ENCODE measurements around the gene ADGRB3.

The ADGRB3 gene

DNA sequence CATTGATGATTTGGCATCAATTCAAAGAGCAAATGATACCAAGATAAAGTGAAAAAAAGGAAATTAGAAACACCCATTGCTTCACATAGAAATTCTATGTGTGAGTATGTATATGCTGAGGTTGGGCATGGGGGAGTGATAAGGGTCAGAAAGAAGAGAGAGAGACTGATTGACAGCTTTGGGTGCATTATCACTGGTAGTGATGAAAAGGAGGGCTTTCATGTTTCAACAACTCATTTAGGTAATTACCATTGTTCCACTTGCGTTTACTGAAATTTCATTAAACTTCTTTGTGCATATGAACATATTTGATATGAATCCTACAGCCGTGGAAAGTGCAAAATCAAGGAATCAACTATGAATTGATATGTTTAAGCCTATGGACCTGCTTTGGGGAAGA lies 84.7 kb downstream of the ADGRB3 start:
- no peak overlapping the region for H4K91ac ChIP-seq (ENCODE audit: low read depth, low read length, poor library complexity)
- H3K9me3 ChIP-seq (replicated peaks in 1 of 2; ENCODE audit: control insufficient read depth in 2 of 2, insufficient read depth in 1 of 2, low read depth in 1 of 2, low read length in 2 of 2) = no peaks in the 10 kb centered on the region
- H2BK5ac ChIP-seq (ENCODE audit: low read length) = no peak overlapping the region
- H3K9ac ChIP-seq (ENCODE audit: low read depth, low read length, poor library complexity) = no peak overlapping the region
- no peaks in the 10 kb centered on the region for H3K79me1 ChIP-seq (ENCODE audit: low read depth, low read length)
- no peak overlapping the region for H4K8ac ChIP-seq (ENCODE audit: low read depth, low read length)
- no peak overlapping the region for H3K4ac ChIP-seq (ENCODE audit: low read length)
- H3K23ac ChIP-seq (ENCODE audit: low read depth, low read length, poor library complexity) = no peak overlapping the region
- H2AFZ ChIP-seq (ENCODE audit: low read length) = no peak overlapping the region
- H3K27ac ChIP-seq (replicated peaks; ENCODE audit: low read length) = no peak overlapping the region
- H3K4me1 ChIP-seq (ENCODE audit: control insufficient read depth in 2 of 2, insufficient read depth in 1 of 2, low read depth in 1 of 2, low read length in 2 of 2) = no peaks in the 10 kb centered on the region
- no peak overlapping the region for H2BK15ac ChIP-seq (ENCODE audit: low read length)
- H3K27me3 ChIP-seq (ENCODE audit: control insufficient read depth in 3 of 3, insufficient read depth in 3 of 3, low read depth in 1 of 3, low read length in 3 of 3) = no peaks in the 10 kb centered on the region
- H3K14ac ChIP-seq (ENCODE audit: low read length) = no peak overlapping the region
- H2BK12ac ChIP-seq (ENCODE audit: low read length) = no peak overlapping the region
- no peak overlapping the region for H3K4me2 ChIP-seq (ENCODE audit: insufficient read depth, low read length, poor library complexity, severe bottlenecking)
- no peak overlapping the region for H2BK120ac ChIP-seq (ENCODE audit: low read depth, low read length)
- H2AK5ac ChIP-seq (ENCODE audit: low read depth, low read length) = no peak overlapping the region
- H3K36me3 ChIP-seq (replicated peaks in 1 of 2; ENCODE audit: control insufficient read depth in 2 of 2, insufficient read depth in 2 of 2, low read length in 2 of 2) = no peaks in the 10 kb centered on the region
- WGBS, 2 donors (ENCODE audit: extremely low coverage in 2 of 2, insufficient read length in 2 of 2, insufficient replicate concordance in 1 of 2) = no CpG with 5 or more reads among the region's 2 CpGs
- DNase-seq (ENCODE audit: low spot score) = no peak
- H3K18ac ChIP-seq (ENCODE audit: low read length) = no peak overlapping the region
- H3K4me3 ChIP-seq (ENCODE audit: low read length in 2 of 2) = no peak overlapping the region

DNA sequence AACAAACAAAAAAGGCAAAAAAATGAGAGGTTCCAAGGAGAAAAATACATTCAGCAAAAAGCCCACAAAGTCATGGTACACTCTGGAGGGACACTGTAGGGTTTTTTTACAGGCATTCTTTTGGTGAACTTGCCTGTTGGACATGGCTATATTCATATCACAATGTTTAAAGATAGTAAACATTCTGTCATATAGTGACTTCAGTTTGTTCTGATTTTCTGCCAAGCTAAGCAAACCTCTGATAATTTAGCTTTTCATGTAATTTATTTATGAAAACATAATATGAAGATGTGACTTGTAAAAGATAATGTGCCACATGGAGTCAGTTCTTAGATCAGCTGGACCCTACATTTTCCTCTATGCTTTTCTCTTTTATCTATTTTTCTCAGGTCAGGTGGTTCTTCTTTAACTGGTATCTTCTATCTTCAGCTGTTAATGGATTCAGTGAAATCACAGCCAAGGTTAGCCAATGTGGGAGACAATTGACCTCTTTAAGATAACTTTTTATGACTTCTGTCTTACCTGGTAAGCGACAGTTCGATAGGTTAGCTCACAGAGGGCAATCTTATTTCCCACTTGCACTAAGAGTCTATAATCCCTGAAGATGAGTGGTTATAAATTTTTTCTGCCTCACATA lies 87.9 kb downstream of the ADGRB3 start:
- Histone ChIP-seq H3K36me3 (replicated peaks in 1 of 2; ENCODE audit: control insufficient read depth in 2 of 2, insufficient read depth in 2 of 2, low read length in 2 of 2) (no peaks in the 10 kb centered on the region), H3K23ac (ENCODE audit: low read depth, low read length, poor library complexity) (no peak overlapping the region), H4K8ac (ENCODE audit: low read depth, low read length) (no peak overlapping the region), H3K14ac (ENCODE audit: low read length) (no peak overlapping the region), H3K9ac (ENCODE audit: low read depth, low read length, poor library complexity) (no peak overlapping the region), H2AFZ (ENCODE audit: low read length) (no peak overlapping the region), H3K79me1 (ENCODE audit: low read depth, low read length) (no peaks in the 10 kb centered on the region), H2BK15ac (ENCODE audit: low read length) (no peak overlapping the region), H3K4me2 (ENCODE audit: insufficient read depth, low read length, poor library complexity, severe bottlenecking) (no peak overlapping the region), H2BK12ac (ENCODE audit: low read length) (no peak overlapping the region), H3K4me1 (ENCODE audit: control insufficient read depth in 2 of 2, insufficient read depth in 1 of 2, low read depth in 1 of 2, low read length in 2 of 2) (no peaks in the 10 kb centered on the region), H3K27ac (replicated peaks; ENCODE audit: low read length) (no peak overlapping the region), H3K4ac (ENCODE audit: low read length) (no peak overlapping the region), H3K27me3 (ENCODE audit: control insufficient read depth in 3 of 3, insufficient read depth in 3 of 3, low read depth in 1 of 3, low read length in 3 of 3) (no peaks in the 10 kb centered on the region), H3K18ac (ENCODE audit: low read length) (no peak overlapping the region), H3K4me3 (ENCODE audit: low read length in 2 of 2) (no peak overlapping the region), H3K9me3 (replicated peaks in 1 of 2; ENCODE audit: control insufficient read depth in 2 of 2, insufficient read depth in 1 of 2, low read depth in 1 of 2, low read length in 2 of 2) (no peaks in the 10 kb centered on the region), H2BK5ac (ENCODE audit: low read length) (no peak overlapping the region), H2AK5ac (ENCODE audit: low read depth, low read length) (no peak overlapping the region), H4K91ac (ENCODE audit: low read depth, low read length, poor library complexity) (no peak overlapping the region), H2BK120ac (ENCODE audit: low read depth, low read length) (no peak overlapping the region)
- no peak for DNase-seq (ENCODE audit: low spot score)
- no CpG with 5 or more reads among the region's 2 CpGs for WGBS, 2 donors (ENCODE audit: extremely low coverage in 2 of 2, insufficient read length in 2 of 2, insufficient replicate concordance in 1 of 2)

DNA sequence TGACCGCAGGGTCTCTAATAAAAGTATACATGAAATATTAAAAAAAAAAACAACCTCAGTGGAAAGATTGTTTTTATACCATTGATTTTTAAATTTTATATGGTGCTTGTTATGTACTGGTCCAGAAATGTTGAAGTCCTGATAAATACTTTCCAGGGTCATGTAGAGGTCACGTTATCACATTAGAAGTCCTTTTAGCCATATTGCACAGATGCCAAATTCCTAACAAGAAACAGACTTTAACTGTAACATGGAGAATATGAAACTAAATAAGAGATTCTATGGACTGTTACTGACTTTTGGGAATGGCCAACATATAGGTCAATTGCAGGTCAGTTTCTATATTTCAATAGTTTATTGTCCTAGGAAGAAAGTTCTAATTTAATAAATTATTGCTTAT lies 89.0 kb downstream of the ADGRB3 start:
- Histone ChIP-seq H4K91ac (ENCODE audit: low read depth, low read length, poor library complexity) (no peak overlapping the region), H2BK120ac (ENCODE audit: low read depth, low read length) (no peak overlapping the region), H3K4me2 (ENCODE audit: insufficient read depth, low read length, poor library complexity, severe bottlenecking) (no peak overlapping the region), H2BK12ac (ENCODE audit: low read length) (no peak overlapping the region), H3K4ac (ENCODE audit: low read length) (no peak overlapping the region), H2BK15ac (ENCODE audit: low read length) (no peak overlapping the region), H3K4me3 (ENCODE audit: low read length in 2 of 2) (no peak overlapping the region), H3K14ac (ENCODE audit: low read length) (no peak overlapping the region), H2BK5ac (ENCODE audit: low read length) (no peak overlapping the region), H4K8ac (ENCODE audit: low read depth, low read length) (no peak overlapping the region), H3K36me3 (replicated peaks in 1 of 2; ENCODE audit: control insufficient read depth in 2 of 2, insufficient read depth in 2 of 2, low read length in 2 of 2) (no peaks in the 10 kb centered on the region), H3K27me3 (ENCODE audit: control insufficient read depth in 3 of 3, insufficient read depth in 3 of 3, low read depth in 1 of 3, low read length in 3 of 3) (no peaks in the 10 kb centered on the region), H3K9me3 (replicated peaks in 1 of 2; ENCODE audit: control insufficient read depth in 2 of 2, insufficient read depth in 1 of 2, low read depth in 1 of 2, low read length in 2 of 2) (no peaks in the 10 kb centered on the region), H2AFZ (ENCODE audit: low read length) (no peak overlapping the region), H3K27ac (replicated peaks; ENCODE audit: low read length) (no peak overlapping the region), H3K23ac (ENCODE audit: low read depth, low read length, poor library complexity) (no peak overlapping the region), H3K9ac (ENCODE audit: low read depth, low read length, poor library complexity) (no peak overlapping the region), H3K79me1 (ENCODE audit: low read depth, low read length) (no peaks in the 10 kb centered on the region), H2AK5ac (ENCODE audit: low read depth, low read length) (no peak overlapping the region), H3K4me1 (ENCODE audit: control insufficient read depth in 2 of 2, insufficient read depth in 1 of 2, low read depth in 1 of 2, low read length in 2 of 2) (no peaks in the 10 kb centered on the region), H3K18ac (ENCODE audit: low read length) (no peak overlapping the region)
- no peak for DNase-seq (ENCODE audit: low spot score)
- WGBS, 2 donors (ENCODE audit: extremely low coverage in 2 of 2, insufficient read length in 2 of 2, insufficient replicate concordance in 1 of 2) = no CpG with 5 or more reads among the region's 2 CpGs

DNA sequence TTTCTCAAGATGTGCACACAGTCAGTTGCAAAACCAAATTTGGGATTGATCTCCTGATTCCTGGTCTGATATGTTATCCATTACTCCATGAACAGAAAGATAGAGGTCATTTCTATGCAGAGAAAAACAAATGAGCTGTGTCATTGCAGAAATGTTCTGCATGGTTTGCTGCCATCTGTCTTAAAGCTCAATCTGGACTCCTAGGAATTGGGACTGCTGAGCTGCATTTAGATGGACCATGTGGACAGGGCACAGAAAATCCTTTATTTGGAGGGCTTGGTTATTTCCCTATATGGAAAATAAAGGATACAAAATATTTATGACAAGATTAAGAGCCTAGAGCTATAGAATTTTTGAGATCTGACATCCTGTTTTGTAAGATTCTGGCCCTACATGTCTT lies 91.3 kb downstream of the ADGRB3 start:
- Histone ChIP-seq H3K4me1 (ENCODE audit: control insufficient read depth in 2 of 2, insufficient read depth in 1 of 2, low read depth in 1 of 2, low read length in 2 of 2) (no peaks in the 10 kb centered on the region), H4K91ac (ENCODE audit: low read depth, low read length, poor library complexity) (no peak overlapping the region), H3K4ac (ENCODE audit: low read length) (no peak overlapping the region)

More for the DNA sequence above, 91.3 kb downstream of the ADGRB3 start:
- no peak overlapping the region for H3K27ac ChIP-seq (replicated peaks; ENCODE audit: low read length)
- H3K14ac ChIP-seq (ENCODE audit: low read length) = no peak overlapping the region
- H3K18ac ChIP-seq (ENCODE audit: low read length) = no peak overlapping the region
- H3K4me3 ChIP-seq (ENCODE audit: low read length in 2 of 2) = no peak overlapping the region
- no peak overlapping the region for H2BK5ac ChIP-seq (ENCODE audit: low read length)
- H2BK12ac ChIP-seq (ENCODE audit: low read length) = no peak overlapping the region
- no peak overlapping the region for H2BK120ac ChIP-seq (ENCODE audit: low read depth, low read length)
- H3K4me2 ChIP-seq (ENCODE audit: insufficient read depth, low read length, poor library complexity, severe bottlenecking) = no peak overlapping the region
- H3K27me3 ChIP-seq (ENCODE audit: control insufficient read depth in 3 of 3, insufficient read depth in 3 of 3, low read depth in 1 of 3, low read length in 3 of 3) = no peaks in the 10 kb centered on the region
- no peak overlapping the region for H3K23ac ChIP-seq (ENCODE audit: low read depth, low read length, poor library complexity)
- no peak for DNase-seq (ENCODE audit: low spot score)
- no peak overlapping the region for H2AFZ ChIP-seq (ENCODE audit: low read length)
- no peaks in the 10 kb centered on the region for H3K79me1 ChIP-seq (ENCODE audit: low read depth, low read length)
- H2AK5ac ChIP-seq (ENCODE audit: low read depth, low read length) = no peak overlapping the region
- H3K36me3 ChIP-seq (replicated peaks in 1 of 2; ENCODE audit: control insufficient read depth in 2 of 2, insufficient read depth in 2 of 2, low read length in 2 of 2) = no peaks in the 10 kb centered on the region
- no peak overlapping the region for H4K8ac ChIP-seq (ENCODE audit: low read depth, low read length)
- no peak overlapping the region for H2BK15ac ChIP-seq (ENCODE audit: low read length)
- H3K9ac ChIP-seq (ENCODE audit: low read depth, low read length, poor library complexity) = no peak overlapping the region
- no peaks in the 10 kb centered on the region for H3K9me3 ChIP-seq (replicated peaks in 1 of 2; ENCODE audit: control insufficient read depth in 2 of 2, insufficient read depth in 1 of 2, low read depth in 1 of 2, low read length in 2 of 2)

Data from neuronal stem cell (in vitro differentiated cells).